Measurements from ENCODE around the gene BCL2L15. TPM values are rescaled to one million over a fixed set of nuclear protein-coding genes. Genes with fewer than 3 reads are reported as not detected.

The BCL2L15 gene
- total RNA-seq, 6 donors from 2014 or later: 1.0 to 6.2 (median 1.7) TPM

DNA sequence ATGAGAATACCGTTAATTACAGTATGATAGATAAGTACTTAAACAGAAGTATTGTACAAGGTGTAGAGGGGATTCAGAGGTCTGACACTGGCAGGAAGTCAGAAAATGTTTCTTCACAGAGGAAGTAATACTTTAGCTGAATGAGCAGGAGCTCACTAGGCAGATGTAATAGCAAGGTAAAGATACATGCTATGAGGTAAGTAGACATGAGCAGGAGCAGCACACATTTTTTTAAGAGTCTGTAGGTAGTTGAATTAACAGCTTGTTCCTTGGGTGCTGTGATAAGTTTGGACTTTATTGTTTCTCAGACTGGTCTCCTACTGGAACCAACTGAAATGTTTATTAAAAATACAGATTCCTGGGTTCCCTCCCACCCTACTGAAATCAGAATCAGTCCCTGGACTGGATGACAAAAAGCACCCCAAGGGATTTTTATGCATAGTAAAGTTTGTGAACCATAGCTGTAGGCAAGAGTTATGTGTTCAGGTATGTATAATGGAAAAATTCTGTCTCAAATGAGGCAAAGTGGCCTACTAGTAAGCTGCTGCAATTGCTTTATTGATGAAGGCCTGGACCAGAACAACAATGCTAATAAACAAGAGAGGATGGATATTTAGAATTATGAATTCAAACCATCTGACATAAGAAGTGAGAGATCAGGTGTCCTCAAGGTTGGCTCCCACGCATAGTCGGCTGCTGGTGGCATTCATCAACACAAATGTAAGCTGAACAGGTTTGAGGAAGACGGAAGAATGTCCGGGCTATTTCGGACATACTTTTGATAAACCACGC is 16.3 kb upstream of the BCL2L15 start:
- Histone ChIP-seq H3K27me3 (no peaks in the 10 kb centered on the region), H3K9me3 (no peaks in the 10 kb centered on the region), H3K27ac (peak overlapping the region; percentile 89 to 93 (median 92)), H3K4me1 (peaks cover 18 to 37% (median 24%) of the 10 kb centered on the region in 4 donors), H3K4me3 (peak overlapping the region; percentile 59 to 92 (median 80)), H3K36me3 (peaks cover 0 to 42% (median 7%) of the 10 kb centered on the region in 4 donors)
- DNase-seq: no peak
- WGBS, 2 donors: 12 to 13% methylated on average over 7 of the region's 7 CpGs
- TF ChIP-seq CTCF (IDR thresholded peaks at IDR 0.05) (no peak), POLR2AphosphoS5 (IDR thresholded peaks at IDR 0.05) (no peak), POLR2A (IDR thresholded peaks at IDR 0.05) (no peak), EP300 (IDR thresholded peaks at IDR 0.05) (no peak)
- no peak for ATAC-seq (ENCODE audit: low FRiP score in 2 of 2)

DNA sequence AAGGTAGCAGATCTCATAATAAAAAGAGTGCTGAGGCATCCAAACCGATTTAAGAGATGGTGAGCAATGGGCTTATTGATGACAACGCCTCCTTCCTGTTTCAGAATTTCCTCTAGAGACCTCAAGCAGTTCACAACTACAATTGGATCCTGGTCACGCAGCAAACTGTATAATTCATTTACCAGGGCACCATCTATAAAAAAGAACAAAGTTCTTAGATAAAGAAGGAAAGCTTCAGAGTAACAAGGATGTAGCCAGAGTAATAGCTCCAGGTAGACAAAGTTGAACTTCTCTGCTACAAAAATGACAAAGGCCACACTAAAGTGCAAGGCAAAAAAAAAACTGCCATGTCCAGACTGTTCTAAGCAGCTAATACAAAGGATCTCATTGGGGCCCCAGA is 13.8 kb upstream of the BCL2L15 start:
- Histone ChIP-seq H3K4me1 (peaks cover 16 to 32% (median 24%) of the 10 kb centered on the region in 4 donors), H3K4me3 (no peak overlapping the region), H3K9me3 (no peaks in the 10 kb centered on the region), H3K27me3 (no peaks in the 10 kb centered on the region), H3K27ac (peak overlapping the region in 1 of 4 donors; percentile 27), H3K36me3 (peaks cover 0 to 56% (median 21%) of the 10 kb centered on the region in 4 donors)
- ATAC-seq (ENCODE audit: low FRiP score in 2 of 2) (no peak), DNase-seq (no peak)
- WGBS, 2 donors: 44 to 77% methylated on average over 3 of the region's 3 CpGs
- no peak for TF ChIP-seq CTCF (IDR thresholded peaks at IDR 0.05)
- TF ChIP-seq POLR2A (IDR thresholded peaks at IDR 0.05): no peak
- TF ChIP-seq EP300 (IDR thresholded peaks at IDR 0.05): no peak

- Histone ChIP-seq H3K27me3 (no peaks in the 10 kb centered on the region), H3K9me3 (no peaks in the 10 kb centered on the region), H3K36me3 (peaks cover 3 to 76% (median 32%) of the 10 kb centered on the region in 4 donors), H3K4me1 (peaks cover 12 to 23% (median 19%) of the 10 kb centered on the region in 4 donors), H3K27ac (peak overlapping the region in 1 of 4 donors; percentile 0), H3K4me3 (no peak overlapping the region)
- TF ChIP-seq POLR2AphosphoS5 (IDR thresholded peaks at IDR 0.05): no peak
- no peak for TF ChIP-seq CTCF (IDR thresholded peaks at IDR 0.05)
- TF ChIP-seq POLR2A (IDR thresholded peaks at IDR 0.05): no peak
- TF ChIP-seq EP300 (IDR thresholded peaks at IDR 0.05): no peak
- no peak for ATAC-seq (ENCODE audit: low FRiP score in 2 of 2)
- no peak for DNase-seq
Observed at GRCh38 chr1:113899111-113899510, 11.7 kb upstream of the BCL2L15 start.

GRCh38 chr1:113898241-113898814 is 10.9 kb upstream of the BCL2L15 start:
- peak overlapping the region in 1 of 4 donors; percentile 0 for H3K27ac ChIP-seq
- no peak for TF ChIP-seq EP300 (IDR thresholded peaks at IDR 0.05)
- no peak for TF ChIP-seq POLR2AphosphoS5 (IDR thresholded peaks at IDR 0.05)
- no peak for TF ChIP-seq CTCF (IDR thresholded peaks at IDR 0.05)
- TF ChIP-seq POLR2A (IDR thresholded peaks at IDR 0.05): no peak
- H3K9me3 ChIP-seq: no peaks in the 10 kb centered on the region
- DNase-seq: no peak
- WGBS, 2 donors: 90 to 97% methylated on average over 1 of the region's 1 CpG
- H3K27me3 ChIP-seq: no peaks in the 10 kb centered on the region
- peaks cover 3 to 76% (median 32%) of the 10 kb centered on the region in 4 donors for H3K36me3 ChIP-seq
- no peak overlapping the region for H3K4me3 ChIP-seq
- H3K4me1 ChIP-seq: peaks cover 5 to 15% (median 13%) of the 10 kb centered on the region in 4 donors
- peak in 1 of 2 donors; percentile 45 for ATAC-seq (ENCODE audit: low FRiP score in 2 of 2)

Data from upper lobe of left lung (tissue), 6 donors.